Activated CD8-positive, alpha-beta memory T cell treated with anti-CD3 and anti-CD28 coated beads for 24 hours (primary cell): ENCODE results near the gene EFCAB6.

Experiments used
- DNase-seq: peaks from one replicate; pipeline ENCODE4 v3.0.0-alpha.2; 2020

EFCAB6 gene

GRCh38 chr22:43628250-43628649, 183.9 kb downstream of the EFCAB6 start:
- DNase-seq = no peak

- DNase-seq = no peak
These were observed 184.5 kb downstream of the EFCAB6 start for GRCh38 chr22:43627485-43628213.

GRCh38 chr22:43625242-43625641, 186.9 kb downstream of the EFCAB6 start:
- DNase-seq = no peak

GRCh38 chr22:43624144-43624998, 187.7 kb downstream of the EFCAB6 start:
- no peak for DNase-seq

- DNase-seq = no peak
These were observed 189.2 kb downstream of the EFCAB6 start for GRCh38 chr22:43622886-43623285.

- no peak for DNase-seq
These were observed 191.9 kb downstream of the EFCAB6 start for GRCh38 chr22:43620197-43620596.

- DNase-seq = no peak
These were observed 193.6 kb downstream of the EFCAB6 start for GRCh38 chr22:43618517-43618916.

- no peak for DNase-seq
These were observed 195.5 kb downstream of the EFCAB6 start for GRCh38 chr22:43616645-43617044.

- no peak for DNase-seq
These were observed 211.8 kb downstream of the EFCAB6 start for GRCh38 chr22:43600265-43600664.

GRCh38 chr22:43592476-43592875, 219.6 kb downstream of the EFCAB6 start:
- DNase-seq = no peak

GRCh38 chr22:43591380-43591779, 220.7 kb downstream of the EFCAB6 start:
- DNase-seq = no peak

- no peak for DNase-seq
These were observed 224.5 kb downstream of the EFCAB6 start for GRCh38 chr22:43587574-43587973.

GRCh38 chr22:43583501-43583900, 228.6 kb downstream of the EFCAB6 start:
- DNase-seq = no peak

GRCh38 chr22:43582394-43582793, 229.7 kb downstream of the EFCAB6 start:
- DNase-seq = no peak

- DNase-seq = peak; percentile 1
These were observed 231.8 kb downstream of the EFCAB6 start for GRCh38 chr22:43580271-43580750.

- peak; percentile 35 for DNase-seq
These were observed 237.4 kb downstream of the EFCAB6 start for GRCh38 chr22:43574738-43575137.

- DNase-seq = peak; percentile 4
These were observed 239.4 kb downstream of the EFCAB6 start for GRCh38 chr22:43572710-43573109.

GRCh38 chr22:43571181-43571580, 240.9 kb downstream of the EFCAB6 start:
- no peak for DNase-seq

- peak; percentile 43 for DNase-seq
These were observed 241.5 kb downstream of the EFCAB6 start for GRCh38 chr22:43570531-43571165.

GRCh38 chr22:43569111-43569510, 243.0 kb downstream of the EFCAB6 start:
- DNase-seq = no peak

GRCh38 chr22:43567691-43568324, 244.3 kb downstream of the EFCAB6 start:
- DNase-seq = peak; percentile 38

GRCh38 chr22:43566561-43567332, 245.4 kb downstream of the EFCAB6 start:
- DNase-seq = peak; percentile 28
